DMS 273 treated with DMSO at 0.1 percent for 48 hours (cell line): Measurements from ENCODE around the gene RPS27.
"Not testable (repeated sequence)": the region's sequence is repeated elsewhere in the genome, so short reads cannot be mapped to it uniquely, and the experiment has no call there.

Source experiments
- DNase-seq: peaks from one replicate; lab custom pipeline; 2025; lab: John Stamatoyannopoulos, UW

The RPS27 gene

DNA sequence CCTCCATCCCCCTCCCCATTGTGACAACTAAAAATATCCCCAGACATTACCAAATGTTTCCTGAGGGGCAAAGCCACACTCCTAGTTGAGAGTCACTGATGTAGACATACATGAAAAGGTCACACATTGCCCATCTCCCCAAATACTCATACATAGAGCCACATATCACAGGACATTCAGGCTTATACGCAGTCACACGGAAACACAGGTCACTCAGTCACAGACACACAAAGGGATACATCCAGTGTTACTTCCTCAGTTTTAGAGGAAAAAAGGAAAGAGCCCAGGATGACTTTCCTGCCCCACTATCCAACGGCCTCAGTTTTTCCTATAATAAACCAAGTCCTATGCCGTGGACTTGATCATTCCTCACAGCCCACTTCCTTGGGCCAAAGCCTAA is 29.1 kb upstream of the RPS27 start:
- no peak for DNase-seq

DNA sequence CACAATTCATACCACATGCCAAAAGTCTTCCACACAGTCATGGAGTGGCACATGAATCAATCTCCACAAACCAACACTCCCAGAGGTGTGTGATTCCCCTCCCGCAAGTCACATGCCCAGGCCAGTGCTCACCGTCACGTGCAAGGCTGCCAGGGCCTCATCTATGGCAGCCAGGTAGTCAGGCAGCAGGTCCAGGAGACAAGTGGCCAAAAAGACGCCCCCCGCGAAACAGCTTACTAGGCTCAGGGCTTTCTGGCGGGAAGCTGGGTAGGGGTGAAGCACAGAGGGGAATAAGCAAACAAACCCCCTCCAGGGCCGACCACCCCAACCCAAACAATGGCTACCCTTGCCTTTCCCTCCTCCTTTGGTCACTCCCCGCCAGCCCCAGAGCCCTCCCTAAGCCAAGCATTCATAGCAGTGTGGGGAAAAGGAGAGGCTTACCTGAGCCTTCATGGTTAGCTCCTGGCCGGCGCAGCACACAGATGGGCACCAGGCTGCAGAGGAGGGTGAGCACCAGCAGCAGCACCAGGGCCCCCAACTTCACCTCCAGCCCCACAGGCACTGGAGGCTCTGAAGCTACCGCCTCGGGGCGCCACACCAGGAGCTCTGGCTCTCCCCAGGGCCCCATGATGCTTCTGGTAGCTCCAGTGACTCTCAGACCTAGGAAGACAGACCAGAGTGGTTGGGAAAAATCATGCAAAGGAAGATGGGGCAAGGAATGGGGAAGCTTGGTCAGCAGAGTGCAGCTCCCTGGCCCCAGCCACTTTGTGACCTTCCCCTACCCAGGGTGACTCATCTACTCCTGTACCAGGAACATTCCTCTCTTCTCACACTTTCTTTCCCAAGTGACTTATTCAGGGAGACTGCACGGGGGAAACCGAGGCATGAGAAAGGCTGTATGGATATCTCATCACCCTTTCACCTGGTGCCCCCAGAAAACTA is 28.2 kb upstream of the RPS27 start:
- no peak for DNase-seq

DNA sequence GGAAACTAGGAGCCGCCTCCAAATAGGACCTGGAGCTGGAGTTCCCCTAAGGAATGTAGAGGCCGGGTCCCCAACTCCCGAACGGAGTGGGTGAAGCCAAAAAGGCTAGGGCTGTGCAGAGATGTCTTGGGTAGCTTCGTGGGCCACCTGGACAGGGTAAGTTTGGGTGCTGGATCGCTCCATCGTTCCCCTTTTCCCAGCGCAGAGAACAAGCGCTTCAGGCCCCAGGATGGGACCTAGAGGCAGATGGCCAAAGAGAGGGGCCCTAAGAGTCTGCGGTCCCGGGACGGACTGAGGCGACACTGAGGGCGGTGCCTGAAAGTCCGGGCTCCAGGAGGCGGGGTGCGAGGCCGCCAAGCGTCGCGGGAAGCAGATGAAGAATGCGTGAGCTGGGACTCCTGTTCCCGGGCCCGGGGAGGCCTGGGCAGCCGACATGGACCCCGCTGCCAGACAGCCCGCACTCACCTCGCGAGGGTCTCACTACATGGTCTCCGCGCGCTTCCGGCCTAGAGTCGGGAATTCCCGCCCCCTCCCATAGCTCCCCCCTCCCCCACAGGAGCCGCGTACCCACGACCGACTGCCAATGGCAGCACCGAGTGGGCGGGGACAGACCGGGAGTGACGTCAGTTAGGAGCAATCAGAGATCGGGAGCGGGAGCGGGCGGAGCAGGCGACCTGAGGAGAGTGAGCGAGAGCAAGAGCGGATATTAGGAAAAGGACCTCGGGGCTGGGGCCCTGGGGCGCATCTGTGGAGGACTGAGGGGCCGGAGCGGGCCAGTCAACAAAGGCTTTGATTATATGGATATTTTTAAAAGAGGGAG is 27.3 kb upstream of the RPS27 start, which contains the start of gene SLC39A1:
Gene SLC39A1, minus strand, starts transcription at position 508 of the 820 bp plus-strand sequence. CDS start 822 bp downstream, outside the sequence.
- DNase-seq, result peak; percentile 94

DNA sequence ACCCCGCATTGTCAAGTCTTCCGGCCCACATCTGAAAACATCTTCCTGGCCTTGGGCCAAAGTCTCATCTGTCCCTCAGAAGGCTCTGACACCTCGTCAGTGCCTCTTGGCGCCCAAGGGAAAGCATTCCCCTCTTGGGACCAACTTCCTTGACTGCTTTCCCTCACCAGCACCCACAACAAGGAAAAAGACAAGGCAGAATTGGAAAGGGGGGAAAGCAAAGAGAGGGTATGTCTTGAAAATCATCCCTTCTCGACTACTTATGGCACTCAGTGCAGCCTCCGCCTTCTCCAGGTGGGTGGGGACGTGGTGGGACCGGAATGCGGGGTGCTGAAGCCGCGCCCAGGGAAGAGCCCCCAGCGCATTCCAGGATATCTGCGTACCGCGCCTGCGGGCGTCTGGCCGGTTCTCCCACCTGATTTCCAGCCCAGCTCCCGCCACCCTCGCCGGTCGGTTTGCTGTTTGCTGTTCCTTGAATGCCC is 26.7 kb upstream of the RPS27 start:
- no peak for DNase-seq

DNA sequence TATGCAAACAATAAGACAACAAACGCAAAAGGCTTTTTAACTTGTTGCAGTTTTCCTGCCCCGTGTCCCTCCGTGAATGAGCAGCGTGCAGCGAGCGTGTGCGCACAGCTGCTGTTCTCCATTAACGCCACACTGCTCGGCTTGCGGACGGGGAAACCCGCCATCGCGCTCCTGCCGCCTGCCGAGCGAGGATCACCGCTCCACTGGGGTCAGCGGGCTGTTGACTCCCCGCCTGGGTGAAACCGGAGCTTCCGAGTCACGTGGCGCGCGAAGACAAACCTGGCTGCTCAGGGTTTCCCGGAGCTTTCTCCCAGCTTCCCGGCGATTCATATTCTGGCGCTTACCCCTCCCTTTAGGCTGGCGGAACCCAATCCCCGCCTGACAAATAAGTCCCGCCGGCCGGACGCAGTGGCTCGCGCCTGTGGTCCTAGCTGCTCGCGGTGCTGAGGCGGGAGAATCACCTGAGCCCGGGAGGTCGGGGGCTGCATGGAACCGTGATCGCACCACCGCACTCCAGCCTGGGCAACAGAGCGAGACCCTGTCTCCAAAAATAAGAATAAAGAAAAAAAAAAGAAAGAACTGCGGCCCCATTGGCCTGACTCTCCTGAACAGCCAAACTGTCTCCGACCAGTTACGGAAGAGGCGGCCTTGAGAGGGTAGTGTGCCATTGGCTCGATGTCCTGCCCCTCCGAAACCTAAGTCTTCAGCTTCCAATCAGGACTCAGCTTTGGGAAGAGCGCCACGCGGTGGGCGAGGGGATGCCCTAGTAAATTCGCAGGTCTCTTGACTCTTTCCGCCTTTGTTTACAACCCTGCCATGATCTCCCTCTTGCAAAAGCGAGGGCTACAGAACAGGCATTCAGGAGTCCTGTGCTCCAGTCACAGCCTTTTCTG is 23.2 kb upstream of the RPS27 start, which contains the start of gene CREB3L4:
Gene CREB3L4, plus strand, starts transcription at position 796 of the 893 bp plus-strand sequence. CDS start 624 bp downstream, outside the sequence.
- peak; percentile 97 for DNase-seq

DNA sequence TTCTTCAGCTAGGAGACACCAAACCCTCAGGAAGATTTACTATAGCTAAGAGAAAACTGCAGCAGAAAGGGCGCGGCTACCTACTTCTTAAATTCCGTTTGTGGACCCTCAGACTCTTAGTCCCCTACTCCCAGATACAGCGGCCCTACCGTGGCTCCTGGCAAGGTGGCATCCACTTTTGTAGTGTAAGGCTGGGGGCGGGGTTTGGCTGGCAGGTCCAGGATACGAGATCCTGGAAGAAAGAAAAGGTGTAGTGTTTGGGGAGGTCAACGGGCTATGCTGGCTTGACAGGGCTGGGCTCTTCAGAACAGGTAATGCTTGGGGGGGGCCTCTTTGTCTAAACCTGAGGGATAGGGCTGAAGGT is 22.6 kb upstream of the RPS27 start:
- DNase-seq, result no peak

DNA sequence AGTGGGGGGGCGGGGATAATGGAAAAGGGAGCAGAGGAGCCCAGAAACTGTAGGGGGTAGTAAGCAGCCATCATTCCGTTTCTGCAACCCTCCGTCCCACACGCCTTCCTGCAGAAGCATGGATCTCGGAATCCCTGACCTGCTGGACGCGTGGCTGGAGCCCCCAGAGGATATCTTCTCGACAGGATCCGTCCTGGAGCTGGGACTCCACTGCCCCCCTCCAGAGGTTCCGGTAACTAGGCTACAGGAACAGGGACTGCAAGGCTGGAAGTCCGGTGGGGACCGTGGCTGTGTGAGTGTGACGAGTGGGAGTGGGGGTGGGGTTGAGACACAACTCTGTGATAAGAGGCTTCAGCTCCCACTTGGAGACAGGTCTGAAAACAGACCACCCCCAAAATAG is 22.2 kb upstream of the RPS27 start:
- no peak for DNase-seq

DNA sequence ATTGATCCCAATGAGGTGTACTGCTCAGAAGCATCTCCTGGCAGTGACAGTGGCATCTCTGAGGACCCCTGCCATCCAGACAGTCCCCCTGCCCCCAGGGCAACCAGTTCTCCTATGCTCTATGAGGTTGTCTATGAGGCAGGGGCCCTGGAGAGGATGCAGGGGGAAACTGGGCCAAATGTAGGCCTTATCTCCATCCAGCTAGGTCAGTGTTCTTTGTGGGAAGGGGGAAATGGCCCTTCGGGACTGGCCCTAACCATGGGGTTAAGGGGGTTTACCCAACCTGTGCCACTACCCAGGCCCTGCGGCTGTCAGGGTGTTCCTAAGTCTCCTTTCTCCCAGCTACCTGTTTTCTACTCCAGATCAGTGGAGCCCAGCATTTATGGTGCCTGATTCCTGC is 21.6 kb upstream of the RPS27 start:
- no peak for DNase-seq

DNA sequence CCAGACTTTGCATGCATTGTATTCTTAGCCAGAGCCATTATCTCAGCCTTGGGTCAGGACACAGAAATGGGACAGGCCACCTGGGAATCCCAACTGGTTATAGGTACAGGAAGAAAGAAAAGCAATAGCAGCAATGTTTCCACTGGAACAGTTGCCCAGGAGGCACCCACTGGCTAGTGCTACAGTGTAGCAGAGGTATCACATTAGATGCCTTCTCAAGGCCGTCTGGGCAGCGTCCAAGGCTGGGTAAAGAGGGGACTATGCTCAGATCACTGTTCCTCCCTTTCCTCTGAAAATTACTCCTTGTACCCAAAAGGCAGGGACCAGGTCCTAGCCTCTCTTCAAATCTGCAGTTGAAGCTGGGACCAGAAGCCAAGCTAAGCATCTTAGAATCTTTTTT is 20.2 kb upstream of the RPS27 start:
- DNase-seq, result no peak

DNA sequence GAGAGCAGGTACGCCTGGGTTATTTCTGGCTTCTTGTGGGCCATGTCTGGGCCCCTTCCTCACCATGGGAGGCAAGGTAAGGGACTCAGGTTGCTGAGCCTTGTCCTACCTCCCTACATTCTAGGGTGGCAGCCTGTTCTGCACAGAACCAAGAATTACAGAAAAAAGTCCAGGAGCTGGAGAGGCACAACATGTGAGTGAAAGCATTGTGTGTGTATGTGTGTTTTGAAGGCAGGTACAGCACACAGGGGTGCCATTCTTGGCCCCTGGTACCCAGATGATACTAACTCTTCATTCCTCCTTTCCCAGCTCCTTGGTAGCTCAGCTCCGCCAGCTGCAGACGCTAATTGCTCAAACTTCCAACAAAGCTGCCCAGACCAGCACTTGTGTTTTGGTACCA is 17.5 kb upstream of the RPS27 start:
- no peak for DNase-seq

DNA sequence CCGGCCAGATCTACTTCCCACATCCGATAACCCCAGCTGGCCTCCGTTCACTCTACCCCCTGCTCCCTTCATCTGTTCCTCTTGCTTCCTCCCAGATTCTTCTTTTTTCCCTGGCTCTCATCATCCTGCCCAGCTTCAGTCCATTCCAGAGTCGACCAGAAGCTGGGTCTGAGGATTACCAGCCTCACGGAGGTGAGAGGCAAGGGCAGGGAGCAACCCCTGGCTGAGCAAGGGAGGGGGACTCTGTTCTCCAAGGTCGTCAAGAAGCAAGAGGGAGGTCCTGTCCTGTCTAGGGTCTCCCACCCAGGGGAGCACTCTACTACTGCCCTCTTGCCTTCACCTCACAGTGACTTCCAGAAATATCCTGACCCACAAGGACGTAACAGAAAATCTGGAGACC is 17.0 kb upstream of the RPS27 start:
- DNase-seq, result no peak

DNA sequence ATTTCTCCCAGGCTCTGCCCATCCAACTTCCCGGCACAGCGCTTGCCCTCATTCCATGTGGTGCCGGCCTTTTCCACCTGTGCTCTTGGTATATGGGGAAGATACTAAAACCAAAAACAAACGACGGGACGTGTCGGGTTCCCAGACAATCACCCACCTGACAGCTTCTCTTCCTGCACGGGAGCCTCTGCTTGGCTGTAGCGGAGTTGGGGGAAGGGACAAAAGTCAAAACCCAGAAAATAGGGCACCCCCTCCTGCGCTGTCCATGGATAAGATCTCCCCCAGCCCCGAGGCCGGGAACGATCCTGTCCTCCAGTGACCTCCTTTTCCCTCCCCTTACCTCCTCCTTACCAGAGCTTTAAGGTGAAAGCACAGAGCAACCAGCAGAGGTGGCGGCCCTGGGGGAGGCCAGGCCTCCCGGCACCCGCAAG is 13.7 kb upstream of the RPS27 start:
- no peak for DNase-seq

DNA sequence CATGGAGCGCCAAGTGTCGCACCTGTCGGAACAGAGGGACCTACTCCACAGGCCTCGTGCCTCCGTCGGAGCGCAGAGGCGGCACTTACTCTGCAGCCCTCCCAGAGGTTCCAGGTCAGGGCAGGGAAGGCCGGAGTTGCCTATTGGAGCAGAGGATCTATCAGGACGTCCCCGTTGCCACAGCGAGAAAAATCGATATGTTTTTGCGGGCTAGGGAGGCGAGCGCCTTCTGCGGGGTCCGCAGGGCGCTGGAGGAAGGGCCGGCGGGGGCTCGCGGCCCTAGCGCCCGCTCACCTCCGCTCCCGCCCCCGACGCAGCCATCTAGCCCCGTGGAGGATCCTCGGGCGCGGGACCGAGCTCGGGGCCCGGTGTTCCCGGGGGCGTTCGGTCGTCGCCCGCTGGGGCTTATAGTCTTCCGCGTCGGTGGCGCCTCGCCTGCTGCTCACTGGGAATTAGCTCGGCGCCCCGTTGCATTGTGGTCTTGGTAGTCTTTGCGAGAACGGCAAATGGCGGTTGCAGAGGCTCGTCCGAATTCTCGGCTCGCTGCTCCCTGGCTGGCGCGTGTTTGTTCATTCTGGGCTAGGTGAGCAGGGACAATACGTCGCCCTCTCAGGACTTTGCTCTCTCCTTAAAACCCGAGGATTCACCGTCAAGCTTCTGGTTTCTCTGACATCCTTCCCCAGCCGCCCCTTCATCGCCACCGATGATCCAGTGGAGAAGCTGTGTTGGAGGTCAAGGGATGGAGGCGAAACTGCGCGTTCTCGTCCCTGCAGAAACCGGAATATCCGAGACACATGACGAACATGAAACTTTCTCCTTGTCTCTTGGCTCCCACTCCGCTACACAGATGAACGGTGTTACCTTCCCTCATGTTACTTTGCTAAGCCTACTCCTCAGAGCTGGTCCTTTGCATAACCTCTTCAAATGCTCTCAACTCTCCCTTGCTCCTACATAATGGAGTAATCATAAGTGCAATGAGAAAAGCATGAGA is 13.0 kb upstream of the RPS27 start, which contains the start of gene JTB:
Gene JTB, minus strand, starts transcription at position 425 of the 991 bp plus-strand sequence. Its CDS starts 422 bp downstream, at position 3.
- DNase-seq, result peak; percentile 76

DNA sequence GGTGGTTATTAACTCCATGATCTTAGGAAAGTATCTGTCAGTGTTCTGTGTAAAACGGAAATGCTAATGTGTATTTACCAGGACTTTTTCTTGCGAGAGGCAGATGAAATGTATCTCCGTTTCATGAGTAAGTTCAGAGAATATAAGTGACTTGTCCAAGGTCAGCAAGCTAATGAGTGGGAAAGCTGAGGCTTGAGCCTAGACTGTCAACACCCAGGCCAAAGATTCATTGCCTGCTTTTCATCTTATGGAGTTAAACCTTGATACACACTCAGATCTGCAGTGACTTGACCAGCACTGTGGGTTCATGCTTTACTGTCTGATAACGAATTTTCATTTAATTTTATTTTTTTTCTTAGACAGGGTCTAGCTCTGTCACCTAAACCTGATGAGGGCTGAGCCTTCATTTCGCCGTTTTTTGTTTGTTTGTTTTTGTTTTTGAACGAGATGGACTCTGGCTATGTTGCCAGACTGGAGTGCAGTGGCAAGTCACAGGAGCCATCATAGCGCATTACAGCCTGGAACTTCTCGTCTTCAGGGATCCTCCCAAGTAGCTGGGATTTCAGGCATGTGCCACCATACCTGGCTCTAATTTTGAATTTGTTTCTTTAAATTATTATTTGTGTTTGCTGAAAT is 12.2 kb upstream of the RPS27 start:
- DNase-seq, result no peak

DNA sequence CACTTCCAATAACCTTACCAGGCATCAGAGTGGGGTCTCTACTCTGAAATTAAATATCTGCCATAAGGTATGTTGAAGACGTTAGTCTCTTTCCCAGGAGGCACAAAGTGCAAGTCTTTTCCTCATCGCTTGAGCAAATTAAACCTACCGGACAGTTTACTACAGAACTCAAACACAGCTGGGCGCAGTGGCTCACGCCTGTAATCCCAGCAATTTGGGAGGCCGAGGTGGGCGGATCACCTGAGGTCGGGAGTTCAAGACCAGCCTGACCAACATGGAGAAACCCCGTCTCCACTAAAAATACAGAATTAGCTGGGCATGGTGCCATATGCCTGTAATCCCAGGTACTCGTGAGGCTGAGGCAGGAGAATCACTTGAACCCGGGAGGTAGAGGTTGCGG is 11.5 kb upstream of the RPS27 start:
- DNase-seq, result not testable (repeated sequence)

DNA sequence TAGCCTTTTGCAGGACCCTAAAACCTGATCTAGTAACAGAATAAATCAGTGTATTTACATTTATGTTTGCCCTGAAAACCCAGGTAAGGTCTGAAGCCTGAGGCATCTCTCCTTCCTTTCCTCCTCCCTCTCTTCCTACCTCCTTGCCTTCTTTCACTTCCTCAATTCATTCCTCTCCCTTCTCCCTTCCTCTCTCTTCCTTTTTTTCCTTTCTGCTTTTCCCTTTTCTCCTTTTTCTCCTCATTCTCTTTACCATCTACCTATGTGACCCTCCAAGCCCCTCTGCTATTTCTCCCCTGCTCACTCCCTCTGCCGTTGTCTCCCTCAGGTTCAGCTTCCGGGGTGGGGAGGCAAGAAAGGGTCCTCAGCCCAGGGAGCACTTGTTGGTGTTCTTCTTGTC is 8.8 kb upstream of the RPS27 start:
- DNase-seq, result not testable (repeated sequence)

DNA sequence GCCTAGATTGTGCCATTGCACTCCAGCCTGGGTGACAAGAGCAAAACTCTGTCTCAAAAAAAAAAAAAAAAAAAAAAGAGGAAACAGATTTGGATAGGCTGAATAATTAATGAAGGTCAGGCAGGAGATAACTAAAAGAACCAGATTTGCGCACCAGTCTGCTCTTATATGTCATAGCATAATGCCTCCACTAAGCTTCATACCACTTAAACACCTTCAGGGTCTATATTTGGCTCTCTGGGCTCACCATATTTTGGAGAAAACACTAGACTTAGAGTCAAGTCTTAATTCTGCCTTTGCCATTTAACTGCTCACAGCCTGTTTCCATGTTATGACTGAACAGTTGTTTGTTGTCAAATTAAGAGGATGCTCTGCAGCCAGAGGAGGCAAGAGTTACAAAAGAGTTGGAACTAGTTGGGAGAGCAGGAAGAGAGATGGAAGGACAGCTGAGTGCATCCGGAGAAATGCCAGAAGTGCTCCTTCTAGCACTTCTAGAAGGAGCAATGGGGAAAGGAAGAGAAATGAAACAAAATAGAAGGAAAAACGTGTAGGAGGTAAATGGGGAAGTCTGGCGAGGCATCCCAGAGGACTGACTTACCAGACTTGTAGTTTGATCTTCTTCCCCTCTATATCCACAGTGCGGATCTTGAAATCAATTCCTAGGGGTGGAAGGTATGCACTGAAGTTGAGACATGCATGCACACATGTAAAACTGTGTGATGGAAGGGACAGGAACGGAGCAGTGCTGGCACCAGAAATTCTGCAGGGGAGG is 6.3 kb upstream of the RPS27 start:
- DNase-seq, result no peak

DNA sequence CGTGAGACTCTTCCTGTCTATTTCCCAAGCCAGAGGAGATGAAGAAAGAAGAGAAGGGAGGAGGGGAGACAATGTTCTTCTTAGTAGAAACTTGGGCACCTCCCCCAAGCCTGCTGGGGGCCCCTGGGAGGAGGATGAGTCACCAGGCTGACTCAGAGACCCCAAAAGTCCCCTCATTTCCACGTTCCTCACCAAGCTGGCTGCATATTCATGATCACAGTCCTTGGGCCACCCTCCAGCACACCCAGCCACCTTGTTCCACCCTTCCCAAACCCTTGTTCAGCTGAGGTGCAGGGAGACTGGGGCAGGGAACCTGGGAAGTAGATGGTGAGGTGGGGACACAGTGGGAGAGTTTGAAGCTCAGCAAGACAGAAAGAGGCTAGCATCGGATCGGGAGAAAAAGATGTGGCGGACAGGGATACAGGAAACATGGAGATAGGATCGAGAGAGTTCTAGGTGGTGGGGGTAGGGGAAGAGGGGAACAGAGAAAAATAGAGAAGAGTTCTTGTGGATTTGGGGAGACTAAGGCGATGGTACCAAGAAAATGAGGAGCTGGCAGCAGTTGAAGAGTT is 5.1 kb upstream of the RPS27 start:
- DNase-seq, result no peak
